ENCODE data around the gene DENND5A.
"Not testable (repeated sequence)": the region's sequence is repeated elsewhere in the genome, so short reads cannot be mapped to it uniquely, and the experiment has no call there.

DENND5A gene

DNA sequence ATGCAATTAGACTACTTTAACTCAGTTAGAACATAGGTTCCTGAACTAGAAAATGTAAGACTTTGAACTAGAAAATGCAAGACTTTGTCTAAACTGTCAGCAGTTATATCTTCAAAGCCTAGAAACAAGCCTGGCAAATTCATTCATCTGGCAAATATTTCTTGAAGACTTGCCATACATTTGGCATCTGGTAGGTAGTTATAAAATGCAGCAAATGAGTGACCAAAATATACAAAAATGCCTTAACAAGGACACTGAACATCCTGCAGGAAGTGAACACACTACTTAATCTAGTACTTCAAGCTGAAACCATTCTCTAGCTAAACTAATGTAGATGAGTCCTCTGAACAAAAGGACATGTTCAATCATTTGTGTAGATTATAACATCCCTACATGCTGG lies 89.0 kb downstream of the DENND5A start:
- FAIRE-seq, result no peak

DNA sequence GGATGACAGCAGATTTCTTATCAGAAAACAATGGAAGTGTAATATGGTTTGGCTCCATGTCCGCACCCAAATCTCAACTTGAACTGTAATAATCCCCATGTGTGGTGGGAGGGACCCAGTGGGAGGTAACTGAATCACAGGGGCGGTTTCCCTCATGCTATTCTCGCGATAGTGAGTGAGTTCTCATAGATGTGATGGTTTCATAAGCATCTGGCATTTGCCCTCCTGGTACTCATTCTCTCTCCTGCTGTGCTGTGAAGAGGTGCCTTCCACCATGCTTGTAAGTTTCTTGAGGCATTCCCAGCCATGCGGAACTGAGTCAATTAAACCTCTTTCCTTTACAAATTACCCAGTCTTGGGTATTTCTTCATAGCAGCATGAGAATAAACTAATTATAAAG lies 92.8 kb downstream of the DENND5A start:
- no peak for FAIRE-seq

DNA sequence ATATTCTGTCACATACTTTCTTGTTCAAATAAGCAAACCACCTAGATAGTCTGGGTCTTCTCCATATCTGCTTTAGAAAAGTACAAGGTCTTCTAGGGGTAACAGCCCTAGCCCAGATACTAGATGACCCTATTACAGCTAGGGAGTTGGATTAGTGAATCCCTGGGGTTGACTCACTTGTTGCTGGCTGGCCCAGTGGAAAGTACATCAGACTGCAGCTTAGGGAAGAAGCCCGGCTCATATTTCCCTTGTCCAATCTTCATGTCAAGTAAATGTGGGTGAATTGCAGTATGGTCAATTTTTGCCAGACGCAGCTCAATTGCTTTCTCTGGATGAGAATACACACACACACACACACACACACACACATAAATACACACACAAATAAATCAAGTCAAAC lies 94.7 kb downstream of the DENND5A start:
- no peak for FAIRE-seq

DNA sequence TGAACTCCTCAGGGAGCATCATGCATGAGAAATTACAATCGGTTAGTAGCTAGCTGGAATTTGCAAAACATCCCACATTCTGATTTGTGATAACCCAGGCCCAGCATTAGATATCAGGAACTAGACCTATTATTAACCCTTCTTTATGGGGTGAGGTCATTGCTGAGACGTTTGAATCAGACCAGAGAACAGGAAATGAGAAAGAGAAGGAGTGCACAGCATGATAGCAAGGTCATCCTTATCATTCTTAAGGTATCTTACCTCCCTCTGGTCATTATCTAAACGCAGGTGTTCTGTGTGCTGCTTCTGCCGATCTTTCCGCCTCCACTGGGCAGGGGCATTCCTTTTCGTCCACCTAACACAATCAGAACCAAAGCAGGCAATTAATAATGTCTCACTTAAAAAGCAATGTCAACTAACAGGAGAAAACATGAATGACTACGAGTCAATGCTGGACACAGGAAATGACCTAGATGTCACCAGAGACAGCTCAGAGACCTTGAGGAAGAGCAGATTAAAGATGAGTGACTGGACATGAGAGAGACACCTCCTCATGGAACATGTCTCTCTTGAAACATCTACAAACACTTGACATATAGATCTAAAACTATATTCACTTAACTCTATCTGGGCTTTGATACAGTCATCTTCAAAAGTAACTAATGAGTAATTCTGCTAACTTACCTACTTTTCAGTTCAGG lies 95.4 kb downstream of the DENND5A start:
- no peak for FAIRE-seq

DNA sequence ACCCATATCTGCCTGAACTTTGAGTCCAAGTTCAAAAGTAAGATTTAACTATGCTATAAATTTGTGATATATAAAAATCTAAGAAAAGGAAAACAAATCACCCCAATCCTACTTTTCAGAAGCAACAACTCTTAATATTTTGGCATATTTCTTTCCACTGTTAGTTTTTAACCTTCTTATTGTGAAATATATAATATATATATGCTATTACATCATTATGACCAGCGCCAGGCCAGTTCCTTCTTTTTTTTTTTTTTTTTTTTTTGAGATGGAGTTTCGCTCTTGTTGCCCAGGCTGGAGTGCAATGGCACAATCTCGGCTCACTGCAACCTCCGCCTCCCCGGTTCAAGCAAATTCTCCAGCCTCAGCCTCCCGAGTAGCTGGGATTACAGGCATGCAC lies 103.2 kb downstream of the DENND5A start:
- FAIRE-seq, result not testable (repeated sequence)

DNA sequence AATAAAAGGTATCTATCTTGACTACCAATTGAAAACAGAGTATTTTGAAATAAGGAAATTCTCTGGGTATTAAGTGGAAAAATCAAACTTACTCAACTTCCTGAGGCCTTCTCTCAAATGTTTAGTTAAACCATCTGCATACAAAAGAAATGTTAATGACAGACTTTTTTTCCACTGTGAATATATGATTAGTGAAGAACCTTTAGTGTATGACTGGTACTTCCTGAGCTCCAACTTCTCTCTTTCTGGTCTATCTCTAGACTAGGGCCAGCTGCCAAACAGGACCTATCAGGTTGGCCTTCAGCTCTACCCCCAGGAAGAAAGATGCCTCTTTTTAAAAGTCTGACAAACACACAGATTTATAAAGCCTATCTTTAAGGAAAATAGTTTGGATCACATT lies 105.0 kb downstream of the DENND5A start:
- FAIRE-seq, result no peak

DNA sequence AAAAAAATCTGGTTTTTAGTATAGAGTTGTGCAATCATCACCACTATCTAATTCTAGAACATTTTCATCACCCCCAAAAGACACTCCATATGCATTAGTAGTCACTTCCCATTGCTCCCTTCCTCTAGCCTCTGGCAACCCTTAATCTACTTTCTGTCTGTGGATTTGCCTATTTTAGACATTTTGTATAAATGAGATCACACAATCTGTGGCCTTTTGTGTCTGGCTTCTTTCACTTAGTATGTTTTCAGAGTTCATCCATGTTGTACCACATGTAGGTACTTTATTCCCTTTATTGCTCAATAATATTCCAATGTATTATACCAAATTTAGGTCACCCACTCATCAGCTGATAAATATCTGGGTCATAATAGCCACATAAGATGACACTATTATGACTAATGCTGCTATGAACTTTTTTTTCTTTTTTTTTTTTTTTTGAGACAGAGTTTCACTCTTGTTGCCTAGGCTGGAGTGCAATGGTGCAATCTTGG lies 106.2 kb downstream of the DENND5A start:
- no peak for FAIRE-seq

DNA sequence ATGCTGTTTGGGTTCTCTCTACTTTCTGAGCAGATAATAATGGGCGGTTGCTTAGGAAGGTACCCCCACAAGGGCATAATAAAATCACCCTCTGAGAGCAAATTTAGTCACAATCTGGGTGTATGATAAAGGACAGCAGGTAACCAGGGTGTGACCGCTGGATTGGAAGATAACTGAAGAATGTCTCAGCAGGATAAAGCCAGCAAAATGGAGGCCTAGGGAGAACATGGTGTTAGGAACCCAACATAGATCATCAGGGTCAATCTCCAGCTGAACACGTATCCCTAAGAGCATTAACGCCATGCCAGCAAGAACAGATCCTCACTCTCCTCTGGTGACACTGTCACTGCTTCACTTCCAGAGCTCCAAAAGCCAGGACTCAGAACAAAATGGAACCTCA lies 109.2 kb downstream of the DENND5A start:
- FAIRE-seq, result no peak

DNA sequence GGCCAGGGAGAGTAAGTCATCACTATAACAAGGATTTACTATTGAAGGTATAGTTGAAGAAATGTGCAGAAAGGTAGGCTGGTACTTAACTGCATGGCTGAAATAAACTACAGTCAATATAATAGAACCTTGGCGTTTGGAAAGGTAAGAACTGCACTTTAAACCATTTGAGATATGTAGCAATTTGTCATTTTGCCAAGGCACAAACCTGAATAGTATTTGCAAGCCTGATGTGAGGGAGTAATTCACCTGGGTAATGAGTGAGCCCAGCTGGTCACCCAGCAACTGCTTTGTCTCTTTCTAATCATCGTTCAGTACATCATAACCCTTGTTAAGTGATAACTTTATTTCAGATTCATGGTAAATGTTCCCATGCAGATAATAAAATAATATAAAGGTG lies 111.5 kb downstream of the DENND5A start:
- FAIRE-seq, result no peak

DNA sequence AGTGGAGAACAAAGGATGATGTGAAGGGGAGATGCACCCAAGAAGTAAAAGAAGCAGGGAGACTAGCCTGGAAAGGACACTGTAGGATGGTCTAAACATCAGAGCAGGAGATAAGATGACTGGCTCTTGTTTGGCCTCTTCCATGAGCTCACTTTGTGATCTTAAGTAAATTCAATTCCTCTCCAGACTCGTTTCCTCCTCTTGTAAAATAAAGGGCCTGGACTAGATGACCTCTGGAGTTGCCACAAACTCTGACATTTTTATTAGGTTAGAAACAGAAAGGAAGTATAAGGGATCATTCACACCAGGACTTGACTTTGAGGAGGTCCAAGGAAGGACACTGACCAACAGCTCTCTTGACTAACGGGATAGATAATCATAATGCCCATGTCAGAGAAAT lies 113.5 kb downstream of the DENND5A start:
- no peak for FAIRE-seq

DNA sequence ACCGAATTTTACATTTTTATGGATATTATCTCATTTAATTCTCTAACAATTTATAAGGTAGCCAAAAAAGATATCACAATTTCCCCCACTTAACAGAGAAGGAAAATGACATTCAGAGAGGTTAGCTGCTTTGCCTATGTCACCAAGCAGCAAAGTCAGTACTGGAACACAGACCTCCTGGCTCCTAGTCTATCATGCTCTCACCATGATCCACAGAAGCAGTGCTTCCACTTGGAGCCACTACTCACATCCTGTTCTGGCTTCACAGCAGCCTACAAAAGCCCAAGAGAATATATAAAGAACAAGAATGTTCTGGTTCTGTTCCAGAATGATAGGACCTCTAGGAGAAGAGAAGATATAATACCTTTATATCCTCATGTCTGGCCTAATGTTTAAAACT lies 114.2 kb downstream of the DENND5A start:
- no peak for FAIRE-seq

DNA sequence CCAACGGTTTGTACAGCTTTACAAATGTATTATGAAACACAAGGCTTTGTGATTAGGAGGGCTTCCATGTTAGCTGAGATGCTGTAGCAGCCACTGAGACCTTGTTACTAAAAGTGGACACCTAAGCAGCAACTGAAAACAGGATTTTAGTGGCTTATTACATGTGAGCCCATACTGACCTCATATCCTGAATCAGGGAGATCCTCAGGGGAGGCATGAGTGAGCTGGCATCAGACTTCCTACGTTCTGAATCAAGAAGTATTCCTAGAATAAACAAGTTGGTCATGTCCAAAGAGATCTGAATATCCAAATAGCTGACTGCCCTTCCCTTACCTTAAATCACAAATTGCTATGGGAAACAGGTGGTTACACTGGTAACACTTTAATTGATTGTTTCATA lies 114.6 kb downstream of the DENND5A start:
- no peak for FAIRE-seq

DNA sequence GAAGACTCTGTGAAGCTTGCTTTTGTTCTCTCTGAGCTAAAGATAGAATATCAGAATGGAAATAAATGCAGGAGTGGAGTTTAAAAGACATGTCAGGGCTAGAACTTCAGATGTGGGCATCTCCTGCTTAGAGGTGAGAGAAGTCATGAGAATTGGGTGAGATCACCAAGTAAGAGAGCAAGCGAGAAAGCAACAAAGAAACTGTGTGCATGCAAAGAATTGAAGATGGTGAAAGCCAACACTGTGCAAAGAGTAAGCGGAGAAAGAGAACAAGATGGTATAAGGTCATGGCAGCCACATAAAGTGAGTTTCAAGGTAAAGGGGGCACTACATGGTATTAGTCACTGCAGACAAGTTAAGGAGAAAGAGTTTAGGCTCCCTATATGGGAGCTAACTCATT lies 116.4 kb downstream of the DENND5A start:
- FAIRE-seq, result no peak

DNA sequence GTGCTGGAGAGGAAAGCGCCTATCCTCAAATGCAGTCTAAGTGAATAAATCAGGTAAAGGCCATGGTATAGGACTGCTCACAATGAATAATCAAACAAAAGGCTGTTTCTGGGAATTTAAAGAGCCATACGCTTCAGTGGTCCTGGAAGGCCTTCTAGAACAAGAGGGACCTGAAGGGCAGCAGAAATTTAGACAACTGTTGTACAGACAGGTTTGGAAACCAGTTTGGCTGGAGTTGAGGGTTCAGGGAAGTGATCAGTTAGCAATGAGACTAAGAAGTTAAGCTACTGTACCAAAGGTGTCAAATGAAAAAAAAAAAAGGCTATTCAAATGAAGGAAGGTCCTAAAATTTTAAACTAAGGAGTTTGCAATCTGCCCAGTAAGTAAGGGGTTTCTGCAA lies 117.1 kb downstream of the DENND5A start:
- FAIRE-seq, result no peak

DNA sequence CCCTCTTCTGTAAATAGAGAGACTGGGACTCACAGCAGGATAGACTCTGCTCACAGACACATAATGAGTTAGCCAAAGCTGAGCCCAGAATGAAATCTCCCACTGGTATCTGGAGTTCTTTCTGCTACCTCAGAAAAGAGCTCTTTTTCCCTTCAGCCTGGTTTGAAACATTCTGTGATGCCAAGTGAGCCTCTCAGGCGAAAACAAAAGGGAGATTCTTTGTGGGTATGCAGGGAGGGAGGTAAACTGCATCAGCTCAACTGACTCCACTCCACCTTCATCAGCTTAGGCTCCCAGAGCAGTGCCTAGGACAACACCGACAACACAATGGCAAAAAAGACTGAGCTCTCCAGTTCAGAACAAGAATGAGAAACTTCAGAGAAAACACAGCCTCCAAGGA lies 118.7 kb downstream of the DENND5A start:
- FAIRE-seq, result no peak

DNA sequence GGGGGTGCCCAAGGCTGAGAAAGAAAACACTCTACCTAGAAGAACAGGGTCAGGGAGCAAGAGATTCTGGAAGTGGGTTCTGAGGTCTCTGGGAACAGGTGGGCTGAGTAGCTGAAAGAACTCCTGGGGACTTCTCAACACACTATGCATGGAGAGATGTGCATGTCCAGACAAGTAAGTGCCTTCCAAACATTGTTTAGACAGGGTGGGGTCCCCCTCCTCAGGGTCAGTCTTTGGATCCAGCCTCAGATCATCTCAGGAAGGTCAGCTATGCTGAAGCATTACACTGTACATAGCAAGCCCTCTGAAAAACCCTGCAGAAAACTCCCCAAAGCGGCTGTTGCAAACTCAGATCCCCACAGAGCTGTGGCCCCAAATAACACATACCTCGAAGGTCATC lies 119.9 kb downstream of the DENND5A start:
- FAIRE-seq, result no peak

DNA sequence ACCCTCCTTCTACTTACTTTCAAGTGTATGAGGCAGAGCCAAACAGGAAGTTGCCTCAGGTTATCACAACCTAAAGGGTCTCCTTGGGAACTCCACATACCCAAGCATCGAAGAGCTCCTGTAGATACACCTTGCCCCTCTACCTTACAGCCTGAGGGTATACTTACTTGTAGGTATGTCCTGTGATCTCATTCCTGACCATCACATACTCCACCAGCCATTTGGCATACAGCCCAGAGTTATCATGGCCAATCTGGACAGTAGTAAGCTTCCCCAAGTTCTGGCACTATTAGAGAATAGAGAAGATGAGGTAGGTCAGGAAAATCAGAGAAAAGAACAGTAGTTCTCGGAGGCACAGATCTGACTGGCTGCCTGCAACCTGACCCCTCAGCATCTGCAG lies 120.3 kb downstream of the DENND5A start:
- no peak for FAIRE-seq

DNA sequence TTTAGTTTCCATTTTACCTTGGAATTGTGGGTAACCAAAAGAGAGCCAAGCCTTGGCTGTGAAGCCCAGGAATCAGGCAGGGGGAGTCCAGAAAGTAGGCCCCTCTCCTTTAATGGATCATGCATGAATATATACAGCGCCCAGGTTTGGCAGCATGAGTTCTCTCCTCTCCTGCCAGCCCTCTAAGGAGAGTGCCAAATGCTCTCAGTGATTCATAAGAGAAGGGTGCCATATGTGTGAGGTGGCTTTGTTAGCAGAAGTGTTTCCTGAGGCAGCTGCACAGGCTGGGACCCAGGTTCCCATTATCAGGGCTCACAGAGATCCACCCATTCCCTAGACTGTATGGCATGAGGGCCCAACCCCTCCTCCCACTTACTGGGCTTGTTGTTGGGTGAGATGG lies 121.4 kb downstream of the DENND5A start:
- no peak for FAIRE-seq

DNA sequence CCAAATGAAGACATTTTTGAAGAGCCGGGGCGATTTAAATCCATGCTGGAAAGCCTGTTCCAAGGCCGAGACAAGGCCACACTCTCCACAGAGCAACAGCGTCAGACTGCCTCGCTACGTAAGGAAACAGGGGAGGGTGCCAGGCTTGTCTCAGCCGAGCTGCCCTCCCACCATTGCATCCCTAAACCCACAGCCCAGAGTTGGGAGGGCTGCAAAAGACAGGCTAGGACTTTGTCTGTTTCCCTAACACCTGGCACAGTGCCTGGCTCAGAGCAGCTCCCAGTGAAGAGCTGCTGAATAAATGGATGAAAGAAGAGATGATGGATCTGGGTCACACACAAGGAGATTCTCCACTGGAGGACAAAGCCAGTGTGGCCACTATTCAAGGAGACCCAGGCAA lies 122.4 kb downstream of the DENND5A start:
- FAIRE-seq, result no peak

DNA sequence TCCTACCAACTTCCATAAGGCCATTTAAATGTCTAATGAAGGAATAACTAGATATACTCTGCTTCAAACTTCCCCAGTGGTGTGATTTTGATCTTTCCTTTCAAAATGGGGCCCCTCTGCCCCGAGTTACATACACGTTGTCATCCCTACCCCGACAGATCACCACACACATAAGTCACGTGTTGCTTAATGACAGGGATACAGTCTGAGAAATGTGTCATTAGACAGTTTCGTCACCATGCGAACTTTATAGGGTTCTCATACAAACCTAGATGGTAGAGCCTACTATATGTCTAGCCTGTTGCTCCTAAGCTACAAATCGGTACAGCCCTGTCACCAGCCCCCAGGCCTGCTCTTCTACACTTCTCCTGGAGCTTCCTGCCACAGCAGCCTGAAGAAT lies 124.0 kb downstream of the DENND5A start:
- FAIRE-seq, result no peak

DNA sequence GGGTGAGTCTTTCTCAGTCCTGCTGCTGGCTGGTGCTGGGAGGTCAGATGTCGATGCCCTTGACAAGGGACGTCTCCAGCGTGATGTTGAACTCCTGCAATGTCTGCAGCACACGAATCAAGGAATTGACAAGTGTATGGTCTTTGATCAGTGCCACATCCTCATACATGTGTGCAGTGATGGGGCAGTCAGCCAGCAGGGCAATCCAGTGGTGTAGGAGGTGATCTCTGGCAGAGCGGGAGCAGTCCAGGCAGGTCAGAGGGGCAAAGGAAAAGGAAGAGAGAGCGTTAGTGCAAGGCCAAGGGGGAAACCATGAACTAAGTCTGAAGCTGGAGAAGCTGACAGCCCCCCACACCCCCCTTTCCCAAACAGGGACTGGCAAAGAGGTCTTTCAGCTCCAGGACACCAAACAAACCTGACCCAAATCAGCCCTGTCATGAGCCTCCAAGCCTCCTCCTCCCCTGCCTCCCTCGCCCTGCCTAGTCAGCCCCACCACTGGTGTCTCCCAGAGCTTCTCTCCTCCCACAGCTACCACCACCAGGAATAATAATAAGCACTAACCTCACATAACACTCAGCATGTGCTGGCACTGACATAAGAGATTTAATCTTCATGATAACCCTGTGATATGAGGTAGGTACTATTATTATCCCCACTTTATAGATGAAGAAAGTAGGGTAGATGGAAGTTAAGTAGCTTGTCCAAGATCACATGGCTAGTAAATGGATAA lies 125.4 kb downstream of the DENND5A start:
- no peak for FAIRE-seq

DNA sequence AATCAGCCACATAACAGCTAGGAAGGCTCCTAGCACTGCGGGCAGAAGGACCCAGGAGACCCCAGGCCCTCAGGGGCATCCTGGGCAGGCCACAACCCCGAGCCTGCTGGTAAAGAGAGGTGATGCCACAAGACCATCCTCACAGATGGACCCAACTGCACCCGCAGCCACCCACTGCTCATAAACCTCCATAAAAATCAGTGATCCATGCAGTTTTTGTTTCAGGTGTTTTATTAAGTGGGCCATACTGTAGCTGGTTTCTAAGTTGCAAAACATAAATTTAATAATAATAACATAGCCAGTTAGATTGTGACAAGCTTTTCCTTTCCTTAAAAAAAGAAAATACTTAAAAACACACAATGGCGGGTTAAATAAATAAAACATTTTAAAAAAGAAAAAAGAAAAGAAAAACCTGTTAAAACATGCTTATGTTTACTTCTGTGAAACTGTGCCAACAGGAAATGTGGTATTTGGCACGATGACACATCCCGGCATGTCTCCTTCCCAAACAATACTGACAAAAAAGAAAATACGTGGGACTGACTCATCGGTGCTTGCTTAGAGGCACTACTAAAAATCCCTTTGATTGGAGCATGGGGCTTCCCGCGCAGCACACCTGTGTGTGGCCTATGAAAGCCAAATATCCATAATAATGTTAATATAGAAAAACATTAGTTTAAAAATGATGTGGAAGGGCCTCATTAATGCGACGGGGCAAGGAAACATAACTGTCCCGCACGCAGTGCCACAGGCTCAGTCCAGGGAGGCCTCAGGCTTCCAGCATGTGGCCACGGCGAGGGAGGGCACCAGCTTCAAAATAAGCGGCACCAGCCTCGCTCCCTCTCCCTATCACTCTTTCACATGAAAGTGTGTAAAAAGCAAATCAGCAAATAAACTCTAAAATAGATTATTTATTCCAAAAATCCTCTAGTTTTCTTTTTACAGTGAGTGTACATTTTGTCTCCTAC lies 126.3 kb downstream of the DENND5A start:
- FAIRE-seq, result no peak

DNA sequence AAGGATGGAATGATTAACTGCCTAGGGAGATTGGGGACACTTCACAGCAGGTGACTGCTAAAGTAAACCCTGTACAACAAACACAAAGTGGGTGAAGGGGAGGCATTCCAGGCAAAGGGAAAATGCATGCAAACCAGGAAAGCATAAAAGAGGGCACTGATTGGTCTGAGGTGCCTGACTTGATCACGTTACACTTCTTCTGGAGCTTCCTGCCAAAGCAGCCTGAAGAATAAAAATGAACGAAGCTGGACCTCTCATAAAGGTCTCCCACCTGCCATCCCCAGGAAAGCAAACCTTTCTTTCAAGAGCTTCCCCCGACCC lies 127.1 kb downstream of the DENND5A start:
- FAIRE-seq, result no peak
